ENCODE data around the gene S100A5.
A peak's percentile ranks its signal among the peaks of the same experiment; 100 is the strongest.

Gene S100A5

DNA sequence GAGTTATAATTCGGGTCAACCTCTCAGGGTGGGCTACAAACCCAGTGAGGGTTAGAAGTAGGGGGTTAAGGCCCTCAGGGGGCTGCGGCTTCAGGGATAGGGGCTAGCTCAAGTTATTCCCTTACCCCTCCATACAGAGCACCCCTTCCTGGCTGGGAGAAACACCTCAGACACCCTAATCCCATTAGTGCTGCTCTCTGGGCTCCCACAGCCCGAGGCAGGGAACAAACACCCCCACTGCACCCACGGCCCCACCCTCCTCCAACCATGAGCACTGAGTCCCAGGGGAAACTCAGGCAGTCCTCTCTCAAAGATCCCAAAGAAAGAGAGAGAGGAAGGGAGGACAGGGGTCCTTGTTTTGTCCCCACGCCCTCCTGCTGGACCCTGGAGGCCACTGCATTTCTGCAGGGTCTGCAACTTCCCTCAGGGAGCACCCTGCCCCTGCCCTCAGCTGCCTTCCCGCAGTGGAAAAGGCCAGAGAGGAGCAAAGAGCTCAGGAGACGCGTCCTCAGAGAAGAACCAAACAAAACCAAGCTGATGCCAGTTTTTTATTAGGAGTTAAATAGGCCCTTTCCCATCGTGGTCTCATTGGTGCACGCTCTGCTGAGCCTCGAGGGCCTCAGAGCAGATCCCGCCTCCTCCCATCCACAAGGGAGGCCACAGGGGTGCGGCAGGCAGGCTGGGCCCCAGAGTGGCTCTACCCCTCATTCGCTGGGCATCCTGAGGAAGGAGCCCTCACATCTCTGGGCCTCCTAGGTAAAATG is 6.2 kb upstream of the S100A5 start:
- DNase-seq = no peak

DNA sequence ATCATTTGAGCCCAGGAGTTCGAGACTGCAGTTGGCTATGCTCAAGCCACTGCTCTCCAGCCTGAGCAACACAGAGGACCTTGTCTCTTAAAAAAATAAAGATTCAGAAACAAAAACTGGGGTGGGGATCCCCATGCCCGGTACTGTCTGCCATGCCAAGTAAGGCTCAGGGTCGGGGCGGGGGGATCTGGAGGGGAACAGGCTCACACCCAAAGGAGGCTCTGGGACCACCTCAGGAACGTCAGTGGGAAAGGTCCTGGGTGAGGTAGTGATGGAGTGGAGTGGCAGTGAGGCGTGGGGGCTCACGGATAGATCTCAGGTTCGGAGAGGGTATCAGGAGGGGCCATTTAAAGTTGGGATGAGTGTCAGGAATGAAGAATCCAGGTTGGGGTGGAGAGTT is 5.6 kb upstream of the S100A5 start:
- no peak for DNase-seq

DNA sequence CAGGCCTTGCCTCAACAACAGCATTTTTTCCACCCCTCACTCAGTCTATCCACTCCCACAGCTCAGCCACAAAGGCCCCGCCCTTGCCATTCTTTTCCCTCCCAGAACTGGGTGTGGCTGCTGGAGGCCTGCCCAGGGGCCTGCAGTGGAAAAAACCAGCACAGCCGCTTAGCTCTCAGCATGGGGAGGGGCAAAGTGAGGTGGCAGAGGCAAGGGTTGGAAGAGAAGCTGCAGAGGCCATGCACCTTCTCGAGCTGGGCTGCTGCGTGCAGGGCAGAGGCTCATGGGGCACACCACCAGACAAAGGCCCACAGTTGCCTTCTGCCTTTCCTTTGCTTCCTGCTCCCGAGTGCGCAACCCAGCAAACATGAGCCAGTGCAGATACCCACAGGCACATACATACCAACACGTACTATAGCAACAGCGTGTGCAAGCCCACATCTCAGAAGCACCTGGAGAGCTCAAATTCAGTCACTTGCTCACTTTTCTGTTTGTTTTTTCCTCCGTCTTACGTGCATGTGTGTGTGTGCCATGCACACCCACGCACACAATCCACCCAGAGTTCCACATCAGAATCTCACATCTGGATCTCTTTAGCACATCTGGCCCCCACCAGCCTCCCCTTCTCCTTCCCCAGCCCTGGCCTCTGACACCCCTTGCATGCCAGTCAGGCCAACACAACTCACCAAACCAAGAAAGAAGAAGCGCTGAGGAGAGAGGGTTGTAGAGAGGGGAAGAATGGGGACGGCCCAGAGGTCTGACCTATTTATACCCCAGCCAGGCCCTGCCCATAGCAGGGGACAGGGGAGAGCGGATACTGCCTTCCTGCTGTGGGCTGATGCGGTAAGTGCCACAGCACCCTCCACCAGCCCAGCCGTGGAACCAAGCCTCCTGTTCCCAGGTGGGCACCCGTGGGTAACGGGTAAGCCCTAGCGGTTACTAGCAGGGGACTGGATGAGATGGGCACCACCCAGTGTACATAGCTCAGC is 4.6 kb upstream of the S100A5 start, which contains the start of gene S100A4:
Gene S100A4, minus strand, starts transcription at position 740 of the 989 bp plus-strand sequence. CDS start 1,012 bp downstream, outside the sequence.
- DNase-seq = peak; percentile 97

DNA sequence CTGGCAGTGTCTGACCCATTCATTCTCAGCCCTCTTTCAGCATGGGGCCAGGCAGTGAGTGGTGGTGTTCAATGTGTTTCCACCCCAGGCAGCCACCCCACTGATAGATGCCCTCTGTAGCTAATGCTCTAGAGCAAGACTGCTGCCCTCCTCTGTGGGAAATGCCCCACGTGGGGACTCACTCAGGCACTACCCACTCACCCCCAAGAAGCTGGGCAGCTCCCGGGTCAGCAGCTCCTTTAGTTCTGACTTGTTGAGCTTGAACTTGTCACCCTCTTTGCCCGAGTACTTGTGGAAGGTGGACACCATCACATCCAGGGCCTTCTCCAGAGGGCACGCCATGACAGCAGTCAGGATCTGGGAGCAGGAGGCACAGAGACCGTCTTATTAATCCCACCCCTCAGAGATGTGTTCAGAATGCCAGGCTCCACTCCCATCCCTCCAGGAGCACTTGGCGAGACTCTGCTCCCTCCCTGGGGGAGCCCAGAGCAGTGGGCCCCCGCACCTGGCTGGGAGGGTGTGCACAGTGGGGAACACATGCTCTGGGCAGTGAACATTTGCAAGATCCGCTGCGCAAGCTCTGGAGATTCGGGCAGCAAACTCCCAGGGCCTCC is 3.8 kb upstream of the S100A5 start:
- DNase-seq = peak; percentile 24

- DNase-seq = no peak
Measured at GRCh38 chr1:153543736-153544135, 3.0 kb upstream of the S100A5 start.

GRCh38 chr1:153542956-153543711 is 2.4 kb upstream of the S100A5 start:
- DNase-seq = no peak

GRCh38 chr1:153541641-153542590 is 1.2 kb upstream of the S100A5 start:
- DNase-seq = no peak

GRCh38 chr1:153539395-153540093 is 1.2 kb downstream of the S100A5 start:
- DNase-seq = no peak

DNA sequence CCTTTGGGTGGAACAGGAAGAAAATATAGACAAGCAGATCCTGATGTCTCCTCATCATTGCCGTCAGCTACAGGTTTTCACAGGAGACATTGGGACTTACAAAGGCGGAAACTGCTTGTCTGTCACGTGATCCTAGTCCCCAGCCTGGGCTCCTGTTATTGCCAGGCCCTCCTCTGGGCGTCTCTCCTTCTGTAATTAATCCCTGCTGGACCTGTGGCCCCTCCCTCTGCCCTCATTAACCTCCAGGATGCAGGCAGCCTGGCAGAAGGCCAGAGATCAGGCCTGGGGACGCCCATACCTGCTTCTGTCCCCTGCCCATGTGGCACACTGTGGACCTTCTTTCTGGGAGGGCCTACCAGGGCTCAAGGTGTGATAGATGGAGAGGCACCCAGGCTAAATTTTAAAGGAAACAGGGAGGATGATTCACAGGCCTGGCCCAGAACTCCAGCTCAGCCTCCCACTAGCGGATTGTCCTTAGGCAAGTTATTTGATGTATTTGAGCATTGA is 2.4 kb downstream of the S100A5 start:
- DNase-seq = no peak

DNA sequence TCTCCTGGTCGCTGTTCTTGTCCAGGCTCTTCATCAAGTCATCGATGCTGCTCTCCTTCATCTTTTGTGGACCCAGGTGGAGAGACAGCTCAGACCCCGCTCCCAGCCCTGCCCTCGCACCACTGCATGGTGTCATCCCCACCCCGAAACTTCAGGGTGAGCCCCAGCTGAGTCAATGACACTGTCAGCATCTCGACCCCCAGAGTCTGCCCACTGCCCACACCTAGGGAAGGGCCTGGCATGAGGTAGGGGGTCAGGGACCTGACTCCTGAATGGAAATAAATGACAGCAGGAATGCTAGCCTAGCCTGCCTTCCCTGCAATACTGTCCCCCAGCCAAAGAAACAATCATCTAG is 3.4 kb downstream of the S100A5 start:
- no peak for DNase-seq

DNA sequence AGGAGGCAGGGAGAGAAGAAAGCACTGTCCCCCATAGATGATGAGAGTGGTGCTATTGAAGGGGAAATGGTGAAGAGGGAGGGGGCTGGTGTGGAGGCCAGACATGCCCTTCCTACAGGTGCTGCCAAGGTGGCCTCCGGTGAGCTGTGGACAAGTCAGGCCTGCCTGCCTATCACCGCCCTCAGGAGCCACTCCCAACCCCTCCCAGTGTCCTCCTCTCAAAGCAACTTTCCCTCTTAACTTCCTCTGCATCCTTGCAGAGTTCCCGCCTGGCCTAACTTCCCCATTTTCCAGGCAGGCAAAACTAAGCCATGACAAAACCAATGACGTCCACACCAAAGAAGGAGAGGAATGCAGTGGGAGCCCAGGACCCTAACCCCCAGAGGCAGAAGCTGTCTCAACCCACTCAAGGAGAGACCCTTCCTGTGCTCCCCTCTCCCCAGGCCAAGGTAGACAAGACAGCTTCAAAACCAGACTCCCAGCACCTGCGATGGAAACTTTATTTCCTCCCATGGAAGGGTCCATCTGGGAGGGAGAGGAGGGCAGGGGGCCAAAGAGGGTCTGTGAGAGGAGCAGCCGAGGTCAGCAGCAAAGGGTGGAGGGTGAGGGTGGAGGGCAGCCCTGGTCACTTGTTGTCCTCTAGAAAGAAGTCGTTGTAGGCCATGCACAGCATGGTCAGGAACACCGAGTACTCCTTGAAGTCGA is 3.9 kb downstream of the S100A5 start:
- DNase-seq = no peak

GRCh38 chr1:153536012-153536670 is 4.6 kb downstream of the S100A5 start:
- DNase-seq = peak; percentile 89

DNA sequence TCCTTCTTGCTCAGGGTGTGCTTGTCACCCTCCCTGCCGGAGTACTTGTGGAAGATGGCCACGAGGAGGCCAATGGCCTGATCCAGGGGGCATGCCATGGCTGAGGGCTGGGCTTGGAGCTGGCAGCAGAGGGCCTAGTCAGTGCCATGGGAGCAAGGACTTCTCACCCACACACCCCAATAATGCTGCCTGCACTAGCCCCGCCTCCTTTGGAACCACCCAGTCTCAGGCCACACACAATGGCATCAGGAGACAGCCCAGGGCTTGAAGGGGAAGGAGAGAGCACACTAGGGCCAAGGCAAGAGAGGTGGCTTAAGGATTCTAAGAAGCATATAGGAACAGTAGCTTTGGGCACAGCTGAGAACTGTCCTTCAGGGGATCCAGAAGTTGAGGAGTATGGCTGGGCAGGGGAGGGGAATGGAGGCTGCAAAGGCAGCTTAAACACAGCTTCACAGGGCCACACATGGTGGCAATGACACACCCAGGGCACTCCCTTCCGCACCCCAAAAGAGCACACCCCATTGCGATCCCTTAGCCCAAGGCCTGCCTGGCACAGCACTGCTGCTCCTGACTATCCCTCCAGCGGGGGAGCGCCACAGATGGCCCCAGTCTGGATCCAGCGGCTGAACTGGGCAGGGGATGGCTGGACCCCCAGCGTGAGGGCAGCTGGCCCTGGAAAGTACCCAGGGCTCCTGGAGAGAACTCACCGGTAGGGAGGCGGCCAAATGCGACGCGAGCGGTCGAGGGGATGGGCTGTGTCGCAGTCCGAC is 5.3 kb downstream of the S100A5 start, which contains the start of gene S100A6:
Gene S100A6, minus strand, starts transcription at position 750 of the 770 bp plus-strand sequence. Its CDS starts 652 bp downstream, at position 98.
- peak; percentile 59 for DNase-seq

DNA sequence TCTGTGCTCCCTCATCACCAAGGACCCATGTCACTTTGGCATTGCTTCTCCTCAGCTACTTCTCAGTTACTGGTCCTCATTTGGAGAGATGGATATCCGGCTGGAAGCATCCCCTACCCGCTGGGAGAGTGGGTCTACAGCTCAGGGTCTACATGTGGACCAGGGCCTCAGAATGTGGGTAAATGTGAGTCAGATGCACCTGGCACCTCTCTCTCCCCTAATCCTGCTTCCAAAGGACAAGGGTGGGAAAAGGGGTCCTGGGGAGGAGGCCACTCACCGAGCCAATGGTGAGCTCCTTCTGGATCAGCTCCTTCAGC is 5.9 kb downstream of the S100A5 start:
- DNase-seq = no peak

- DNase-seq = no peak
Measured at GRCh38 chr1:153534226-153534924, 6.4 kb downstream of the S100A5 start.

GRCh38 chr1:153533689-153534201 is 7.0 kb downstream of the S100A5 start:
- DNase-seq = peak; percentile 56

DNA sequence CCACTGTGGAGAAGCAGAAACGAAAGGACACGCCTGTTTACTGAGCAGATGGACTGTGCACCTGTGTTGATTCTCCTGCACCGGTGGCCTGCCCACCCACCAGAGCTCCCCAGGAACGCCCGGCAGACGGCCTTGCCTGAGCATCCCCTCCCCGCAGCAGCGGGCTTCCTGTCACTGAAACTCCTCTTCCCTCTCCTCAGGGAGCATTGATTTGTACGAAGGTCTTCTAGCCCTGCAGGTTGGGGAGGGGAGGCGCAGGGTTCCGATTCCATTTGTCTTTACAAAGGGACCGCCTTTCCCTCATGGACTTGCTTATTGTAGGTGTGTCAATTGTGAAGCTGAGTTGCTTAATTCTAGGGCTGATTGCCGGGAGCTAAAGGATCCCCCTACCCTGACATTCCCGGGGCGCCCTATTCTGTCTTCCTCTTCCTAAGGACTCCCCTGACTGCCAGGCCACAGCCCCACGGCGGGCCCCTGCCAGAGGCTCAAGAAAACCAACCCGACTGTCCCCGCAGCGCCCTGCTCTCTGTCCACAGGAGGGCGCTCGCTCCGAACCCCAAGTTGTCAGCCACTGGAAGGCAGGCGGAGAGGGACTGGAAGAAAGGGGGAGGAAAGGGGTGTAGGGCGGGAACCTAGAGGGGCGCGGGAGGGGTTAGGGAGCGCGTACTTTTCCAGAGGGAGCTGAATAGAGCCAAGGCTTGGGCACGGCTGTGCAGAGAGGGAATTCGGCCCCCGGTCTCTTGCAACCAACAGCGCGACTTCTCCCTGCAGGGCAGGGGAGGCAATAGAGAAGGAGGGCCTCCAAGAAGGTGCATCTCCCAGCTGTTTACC is 7.8 kb downstream of the S100A5 start:
- peak; percentile 93 for DNase-seq
